ENCODE data around the gene UTP20. TPM values are rescaled to one million over a fixed set of nuclear protein-coding genes. Genes with fewer than 3 reads are reported as not detected.

The UTP20 gene
- total and polyA plus RNA-seq, 2 of the 4 experiments (the other 2 are of a cell fraction): 6.8 to 22.0 TPM

DNA sequence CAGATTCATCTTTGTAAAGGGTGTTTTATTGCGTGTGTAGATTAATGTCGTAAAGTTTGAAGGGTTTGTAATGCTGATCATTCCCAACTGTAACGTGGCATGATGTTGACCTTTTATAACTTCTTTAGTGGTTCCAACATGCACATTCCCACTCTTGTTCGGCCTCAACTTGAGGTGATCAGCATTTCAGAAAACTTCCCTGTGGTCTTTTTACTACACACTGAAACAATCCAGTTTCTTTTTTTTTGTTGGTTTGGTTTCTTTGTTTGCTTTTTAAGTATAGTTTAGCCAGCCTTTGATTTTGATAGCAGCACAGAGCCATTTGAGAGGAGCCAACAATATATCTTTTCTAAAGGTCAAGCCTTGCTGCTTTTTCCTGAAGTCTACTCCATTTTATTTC lies 22.8 kb downstream of the UTP20 start:
- Histone ChIP-seq H3K18ac (ENCODE audit: low read depth, low read length) (no peak overlapping the region), H4K20me1 (ENCODE audit: insufficient read depth, low read length) (no peaks in the 10 kb centered on the region), H2BK20ac (ENCODE audit: low read depth, low read length) (no peak overlapping the region), H4K91ac (ENCODE audit: insufficient read depth, low read depth, low read length) (no peak overlapping the region), H3K9ac (ENCODE audit: low read depth, low read length) (no peak overlapping the region), H4K5ac (ENCODE audit: low read depth, low read length) (no peak overlapping the region), H3K79me1 (ENCODE audit: low read depth in 1 of 2, low read length in 2 of 2) (no peaks in the 10 kb centered on the region), H3K4ac (ENCODE audit: low read depth, low read length) (no peak overlapping the region), H3K56ac (ENCODE audit: extremely low read depth, insufficient read depth, low read length) (no peak overlapping the region), H3K27me3 (ENCODE audit: control insufficient read depth, insufficient read depth, low read length) (no peaks in the 10 kb centered on the region), H3K9me1 (ENCODE audit: insufficient read depth, low read length) (no peaks in the 10 kb centered on the region; the same call in 1 of the 2 replicates), H3K23ac (ENCODE audit: low read depth, low read length) (no peak overlapping the region), H3K4me2 (ENCODE audit: low read depth, low read length) (no peak overlapping the region), H3K9me3 (ENCODE audit: control insufficient read depth, insufficient read depth, low read length) (no peaks in the 10 kb centered on the region), H2BK5ac (ENCODE audit: low read depth, low read length, poor library complexity, severe bottlenecking) (no peak overlapping the region), H2AFZ (replicated peaks; ENCODE audit: low read length, poor library complexity) (no peak overlapping the region), H3K4me3 (ENCODE audit: insufficient read depth, low read depth, low read length) (no peak overlapping the region), H3K27ac (ENCODE audit: insufficient read depth, low read length) (no peak overlapping the region), H2BK120ac (ENCODE audit: low read depth, low read length) (no peak overlapping the region), H3K36me3 (ENCODE audit: control insufficient read depth, insufficient read depth, low read length) (peaks cover 19% of the 10 kb centered on the region), H4K8ac (ENCODE audit: low read depth in 2 of 2, low read length in 2 of 2) (no peak overlapping the region), H2BK15ac (ENCODE audit: low read depth, low read length) (no peak overlapping the region), H2AK5ac (ENCODE audit: low read depth, low read length) (no peak overlapping the region), H2AK9ac (replicated peaks; ENCODE audit: low read depth, low read length, poor library complexity) (no peak overlapping the region), H3K14ac (replicated peaks; ENCODE audit: low read depth, low read length) (no peak overlapping the region), H3K4me1 (ENCODE audit: control insufficient read depth, insufficient read depth, low read length) (peaks cover 1% of the 10 kb centered on the region)
- ChIA-PET POLR2A (ENCODE audit: unreplicated experiment) (no interaction called here), CTCF (no interaction called here)
- no peak for DNase-seq
- intact Hi-C loops (cut with micrococcal nuclease): no loop called here
- no TSS peak for BruUV-seq (replicated peaks)
- dilution Hi-C loops (cut with HindIII; ENCODE audit: low sequenced_read_pairs, unreplicated experiment): no loop called here
- no peak for ATAC-seq (ENCODE audit: low read depth)
- TF ChIP-seq RAD21 (IDR thresholded peaks at IDR 0.05; ENCODE audit: low read length): no peak
- TF ChIP-seq CHD1 (IDR thresholded peaks at IDR 0.05; ENCODE audit: low read depth, low read length): no peak
- no peak for TF ChIP-seq BHLHE40 (IDR thresholded peaks at IDR 0.05; ENCODE audit: low read depth, low read length)
- no peak for TF ChIP-seq MAFK (IDR thresholded peaks at IDR 0.05; ENCODE audit: low read depth, low read length)
- TF ChIP-seq, protein P1, sequence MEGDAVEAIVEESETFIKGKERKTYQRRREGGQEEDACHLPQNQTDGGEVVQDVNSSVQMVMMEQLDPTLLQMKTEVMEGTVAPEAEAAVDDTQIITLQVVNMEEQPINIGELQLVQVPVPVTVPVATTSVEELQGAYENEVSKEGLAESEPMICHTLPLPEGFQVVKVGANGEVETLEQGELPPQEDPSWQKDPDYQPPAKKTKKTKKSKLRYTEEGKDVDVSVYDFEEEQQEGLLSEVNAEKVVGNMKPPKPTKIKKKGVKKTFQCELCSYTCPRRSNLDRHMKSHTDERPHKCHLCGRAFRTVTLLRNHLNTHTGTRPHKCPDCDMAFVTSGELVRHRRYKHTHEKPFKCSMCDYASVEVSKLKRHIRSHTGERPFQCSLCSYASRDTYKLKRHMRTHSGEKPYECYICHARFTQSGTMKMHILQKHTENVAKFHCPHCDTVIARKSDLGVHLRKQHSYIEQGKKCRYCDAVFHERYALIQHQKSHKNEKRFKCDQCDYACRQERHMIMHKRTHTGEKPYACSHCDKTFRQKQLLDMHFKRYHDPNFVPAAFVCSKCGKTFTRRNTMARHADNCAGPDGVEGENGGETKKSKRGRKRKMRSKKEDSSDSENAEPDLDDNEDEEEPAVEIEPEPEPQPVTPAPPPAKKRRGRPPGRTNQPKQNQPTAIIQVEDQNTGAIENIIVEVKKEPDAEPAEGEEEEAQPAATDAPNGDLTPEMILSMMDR (conservative IDR thresholded peaks at IDR 0.05; ENCODE audit: low read depth, low read length): no peak
- no peak for TF ChIP-seq SMC3 (IDR thresholded peaks at IDR 0.05; ENCODE audit: low read depth, low read length)
- TF ChIP-seq MAZ (IDR thresholded peaks at IDR 0.05; ENCODE audit: borderline replicate concordance, low read depth, low read length): no peak
- no peak for TF ChIP-seq FOS (IDR thresholded peaks at IDR 0.05; ENCODE audit: low read depth, low read length)
- TF ChIP-seq CEBPB (IDR thresholded peaks at IDR 0.05; ENCODE audit: low read depth, low read length): no peak
- TF ChIP-seq RFX5 (IDR thresholded peaks at IDR 0.05; ENCODE audit: low read depth, low read length): no peak
- TF ChIP-seq, protein P2, sequence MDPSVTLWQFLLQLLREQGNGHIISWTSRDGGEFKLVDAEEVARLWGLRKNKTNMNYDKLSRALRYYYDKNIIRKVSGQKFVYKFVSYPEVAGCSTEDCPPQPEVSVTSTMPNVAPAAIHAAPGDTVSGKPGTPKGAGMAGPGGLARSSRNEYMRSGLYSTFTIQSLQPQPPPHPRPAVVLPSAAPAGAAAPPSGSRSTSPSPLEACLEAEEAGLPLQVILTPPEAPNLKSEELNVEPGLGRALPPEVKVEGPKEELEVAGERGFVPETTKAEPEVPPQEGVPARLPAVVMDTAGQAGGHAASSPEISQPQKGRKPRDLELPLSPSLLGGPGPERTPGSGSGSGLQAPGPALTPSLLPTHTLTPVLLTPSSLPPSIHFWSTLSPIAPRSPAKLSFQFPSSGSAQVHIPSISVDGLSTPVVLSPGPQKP (IDR thresholded peaks at IDR 0.05; ENCODE audit: borderline replicate concordance, low read depth, low read length): no peak
- TF ChIP-seq NFE2L2 (IDR thresholded peaks at IDR 0.05; ENCODE audit: low read depth, low read length): no peak
- TF ChIP-seq, protein P3, sequence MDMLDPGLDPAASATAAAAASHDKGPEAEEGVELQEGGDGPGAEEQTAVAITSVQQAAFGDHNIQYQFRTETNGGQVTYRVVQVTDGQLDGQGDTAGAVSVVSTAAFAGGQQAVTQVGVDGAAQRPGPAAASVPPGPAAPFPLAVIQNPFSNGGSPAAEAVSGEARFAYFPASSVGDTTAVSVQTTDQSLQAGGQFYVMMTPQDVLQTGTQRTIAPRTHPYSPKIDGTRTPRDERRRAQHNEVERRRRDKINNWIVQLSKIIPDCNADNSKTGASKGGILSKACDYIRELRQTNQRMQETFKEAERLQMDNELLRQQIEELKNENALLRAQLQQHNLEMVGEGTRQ (IDR thresholded peaks at IDR 0.05; ENCODE audit: low read depth, low read length): no peak
- no peak for TF ChIP-seq POLR2A (IDR thresholded peaks at IDR 0.05; ENCODE audit: low read depth, low read length)
- TF ChIP-seq RCOR1 (IDR thresholded peaks at IDR 0.05; ENCODE audit: insufficient replicate concordance, low read length): no peak
- TF ChIP-seq MXI1 (IDR thresholded peaks at IDR 0.05; ENCODE audit: borderline replicate concordance, low read depth, low read length): no peak
- no CpG with 5 or more reads among the region's 4 CpGs for WGBS, 2 experiments (ENCODE audit: extremely low coverage in 2 of 2, insufficient read length in 1 of 2)
- in situ Hi-C loops (cut with MboI; ENCODE audit: low sequenced_read_pairs): no loop called here

All from IMR-90 (cell line).